Endothelial cell (in vitro differentiated cells): Measurements from ENCODE around the gene TRPV4. TPM values are rescaled to one million over a fixed set of nuclear protein-coding genes. Genes with fewer than 3 reads are reported as not detected.
"Not testable (repeated sequence)": the region's sequence is repeated elsewhere in the genome, so short reads cannot be mapped to it uniquely, and the experiment has no call there.

Source experiments
- DNase-seq: peaks from one replicate; pipeline ENCODE4 v3.0.0; 2021; ENCODE audit warnings: low spot score
- H3K27ac Mint-ChIP-seq: one replicate; pipeline ENCODE4 v1.8.0; 2021; ENCODE audit warnings: mixed read lengths, inconsistent platforms; ENCODE audit not compliant: unreplicated experiment
- H3K27me3 Mint-ChIP-seq: one replicate; pipeline ENCODE4 v1.8.0; 2021; ENCODE audit warnings: mild to moderate bottlenecking, moderate library complexity, mixed read lengths, inconsistent platforms; ENCODE audit not compliant: unreplicated experiment
- H3K36me3 Mint-ChIP-seq: one replicate; pipeline ENCODE4 v1.8.0; 2021; ENCODE audit warnings: mild to moderate bottlenecking, low read depth, mixed read lengths, inconsistent platforms; ENCODE audit not compliant: unreplicated experiment
- H3K4me1 Mint-ChIP-seq: one replicate; pipeline ENCODE4 v1.8.0; 2021; ENCODE audit warnings: mild to moderate bottlenecking, mixed read lengths, inconsistent platforms; ENCODE audit not compliant: unreplicated experiment
- H3K4me3 Mint-ChIP-seq: one replicate; pipeline ENCODE4 v1.8.0; 2021; ENCODE audit warnings: mild to moderate bottlenecking, mixed read lengths, inconsistent platforms; ENCODE audit not compliant: unreplicated experiment
- H3K9me3 Mint-ChIP-seq: one replicate; pipeline ENCODE4 v1.8.0; 2021; ENCODE audit warnings: mixed read lengths, inconsistent platforms; ENCODE audit not compliant: unreplicated experiment
- total RNA-seq: library from RNA; stranded (reverse); fragmentation: NEBNext Ultra II Directional; extraction: Animal tissue kit (Norgen Biotek cat#: 25700); gene quantifications from one replicate; pipeline ENCODE4 v1.2.1, GENCODE V29; 2021; ENCODE audit not compliant: unreplicated experiment
- TF ChIP-seq, protein P1 (sequence below): fragments of 200-600 bp; sonication (generic); IDR thresholded peaks from one replicate; pipeline ENCODE4 v1.5.0; 2021; ENCODE audit warnings: antibody characterized with exemption; ENCODE audit not compliant: unreplicated experiment

TRPV4 gene
- total RNA-seq, 1 donor from 2014 or later: 7.0 TPM

DNA sequence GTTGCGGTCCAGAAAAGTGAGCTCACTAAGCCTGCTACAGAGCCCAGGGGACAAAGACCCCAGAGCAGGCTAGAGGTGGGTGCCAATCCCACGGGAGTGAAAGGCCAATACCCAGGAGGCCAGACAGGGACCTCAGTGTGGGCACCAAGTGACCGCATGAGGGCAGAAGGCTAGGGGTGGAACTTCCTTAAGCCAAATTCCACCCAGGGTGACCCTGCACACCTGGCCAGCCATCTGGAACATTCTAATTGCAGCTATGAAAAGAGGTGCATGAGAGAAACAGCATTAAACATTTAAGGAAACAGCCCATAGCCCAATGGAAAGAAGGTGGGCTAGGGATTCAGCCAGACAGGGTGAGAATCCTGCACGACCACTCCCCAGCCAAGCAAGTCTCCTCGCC is 27.8 kb upstream of the TRPV4 start:
- Mint-ChIP-seq H3K27ac (no peak overlapping the region), H3K9me3 (no peaks in the 10 kb centered on the region), H3K27me3 (no peaks in the 10 kb centered on the region), H3K36me3 (peaks cover 6% of the 10 kb centered on the region), H3K4me1 (peaks cover 14% of the 10 kb centered on the region), H3K4me3 (no peak overlapping the region)
- no peak for DNase-seq
- TF ChIP-seq, protein P1, sequence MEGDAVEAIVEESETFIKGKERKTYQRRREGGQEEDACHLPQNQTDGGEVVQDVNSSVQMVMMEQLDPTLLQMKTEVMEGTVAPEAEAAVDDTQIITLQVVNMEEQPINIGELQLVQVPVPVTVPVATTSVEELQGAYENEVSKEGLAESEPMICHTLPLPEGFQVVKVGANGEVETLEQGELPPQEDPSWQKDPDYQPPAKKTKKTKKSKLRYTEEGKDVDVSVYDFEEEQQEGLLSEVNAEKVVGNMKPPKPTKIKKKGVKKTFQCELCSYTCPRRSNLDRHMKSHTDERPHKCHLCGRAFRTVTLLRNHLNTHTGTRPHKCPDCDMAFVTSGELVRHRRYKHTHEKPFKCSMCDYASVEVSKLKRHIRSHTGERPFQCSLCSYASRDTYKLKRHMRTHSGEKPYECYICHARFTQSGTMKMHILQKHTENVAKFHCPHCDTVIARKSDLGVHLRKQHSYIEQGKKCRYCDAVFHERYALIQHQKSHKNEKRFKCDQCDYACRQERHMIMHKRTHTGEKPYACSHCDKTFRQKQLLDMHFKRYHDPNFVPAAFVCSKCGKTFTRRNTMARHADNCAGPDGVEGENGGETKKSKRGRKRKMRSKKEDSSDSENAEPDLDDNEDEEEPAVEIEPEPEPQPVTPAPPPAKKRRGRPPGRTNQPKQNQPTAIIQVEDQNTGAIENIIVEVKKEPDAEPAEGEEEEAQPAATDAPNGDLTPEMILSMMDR: no peak

DNA sequence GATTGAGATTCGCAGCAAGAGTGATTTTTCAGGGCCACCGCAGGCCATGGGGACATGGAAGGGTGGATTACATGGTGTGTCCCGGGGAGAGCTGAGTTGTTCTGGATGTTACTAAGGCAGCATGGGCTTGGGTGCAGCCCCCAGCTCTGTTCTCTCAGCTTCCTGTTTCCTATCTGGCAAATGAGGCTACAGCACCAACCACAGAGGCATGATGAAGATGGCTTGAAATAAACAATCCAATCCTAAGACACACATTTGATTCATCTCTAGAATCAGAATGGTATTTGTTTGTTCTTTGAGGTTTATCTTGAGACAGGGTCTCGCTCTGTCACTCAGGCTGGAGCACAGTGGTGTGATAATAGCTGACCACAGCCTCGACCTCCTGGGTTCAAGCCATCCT is 25.6 kb upstream of the TRPV4 start:
- H3K36me3 Mint-ChIP-seq: peaks cover 6% of the 10 kb centered on the region
- H3K4me1 Mint-ChIP-seq: peaks cover 6% of the 10 kb centered on the region
- no peak overlapping the region for H3K4me3 Mint-ChIP-seq
- H3K27ac Mint-ChIP-seq: no peak overlapping the region
- TF ChIP-seq, protein P1: no peak
- H3K9me3 Mint-ChIP-seq: no peaks in the 10 kb centered on the region
- DNase-seq: no peak
- no peaks in the 10 kb centered on the region for H3K27me3 Mint-ChIP-seq

DNA sequence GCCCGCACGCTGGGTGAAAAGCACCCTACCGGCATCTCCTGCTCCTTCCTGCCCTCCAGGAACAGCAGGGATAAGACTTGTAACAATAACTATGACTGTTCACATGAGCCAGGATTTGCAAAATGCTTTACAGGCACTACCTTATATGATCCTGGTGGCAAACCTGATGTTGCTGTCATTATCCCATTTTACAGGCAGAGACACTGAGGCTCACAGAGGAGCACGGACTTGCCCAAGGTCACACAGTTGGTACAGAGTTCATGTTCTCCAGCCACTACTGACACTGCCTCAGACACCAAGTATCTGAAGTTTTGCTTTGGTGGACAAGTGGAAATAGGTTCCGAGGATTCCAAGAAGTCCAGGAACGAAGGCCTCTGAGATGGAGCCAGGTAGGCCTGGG is 24.5 kb upstream of the TRPV4 start:
- Mint-ChIP-seq H3K36me3 (peaks cover 6% of the 10 kb centered on the region), H3K27me3 (peaks cover 1% of the 10 kb centered on the region), H3K4me1 (peaks cover 6% of the 10 kb centered on the region), H3K9me3 (no peaks in the 10 kb centered on the region), H3K27ac (no peak overlapping the region), H3K4me3 (no peak overlapping the region)
- no peak for DNase-seq
- TF ChIP-seq, protein P1: no peak

DNA sequence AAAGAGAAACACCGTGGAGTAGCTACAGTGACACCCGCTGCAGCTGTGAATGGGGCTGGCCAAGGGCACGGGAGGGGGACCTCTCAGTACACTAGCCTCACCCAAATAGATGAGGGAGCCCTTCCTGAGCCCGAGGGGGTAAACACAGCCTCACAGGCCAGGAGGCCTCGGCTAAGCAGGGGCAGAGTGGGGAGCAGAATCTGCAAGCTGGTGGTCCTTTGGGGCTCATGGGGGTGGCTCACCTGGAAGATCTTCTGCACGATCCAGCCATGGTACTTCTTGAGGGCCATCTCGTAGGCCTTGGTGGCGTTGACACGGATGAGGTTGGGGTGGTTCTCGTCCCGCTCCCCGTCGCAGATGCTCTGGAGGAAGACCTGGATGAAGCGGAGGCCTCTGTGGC is 22.2 kb upstream of the TRPV4 start:
- no peaks in the 10 kb centered on the region for H3K9me3 Mint-ChIP-seq
- DNase-seq: no peak

DNA sequence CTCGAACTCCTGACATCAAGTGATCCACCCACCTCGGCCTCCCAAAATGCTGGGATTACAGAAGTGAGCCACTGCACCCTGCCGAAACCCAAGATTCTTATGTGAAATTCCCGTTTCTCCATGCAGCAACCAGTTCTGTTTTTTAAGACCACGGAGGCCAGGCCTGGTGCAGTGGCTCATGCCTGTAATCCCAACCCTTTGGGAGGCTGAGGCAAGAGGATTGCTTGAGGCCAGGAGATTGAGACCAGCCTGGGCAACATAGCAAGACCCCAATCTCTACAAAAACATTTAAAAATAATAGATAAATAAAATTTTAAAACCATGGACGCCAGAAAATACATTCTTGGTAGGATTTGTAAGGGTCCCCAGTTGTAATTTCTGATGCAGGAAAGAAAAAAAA is 17.3 kb upstream of the TRPV4 start:
- not testable (repeated sequence) for H3K9me3 Mint-ChIP-seq, H3K27ac Mint-ChIP-seq, H3K27me3 Mint-ChIP-seq, H3K4me3 Mint-ChIP-seq, H3K36me3 Mint-ChIP-seq, DNase-seq, H3K4me1 Mint-ChIP-seq

More for the DNA sequence above, 22.2 kb upstream of the TRPV4 start:
- H3K27me3 Mint-ChIP-seq: peaks cover 1% of the 10 kb centered on the region
- H3K4me1 Mint-ChIP-seq: peaks cover 6% of the 10 kb centered on the region
- TF ChIP-seq, protein P1: no peak
- no peak overlapping the region for H3K4me3 Mint-ChIP-seq
- H3K36me3 Mint-ChIP-seq: peaks cover 16% of the 10 kb centered on the region
- H3K27ac Mint-ChIP-seq: no peak overlapping the region
